ENCODE results near the gene CUL3. TPM values are rescaled to one million over a fixed set of nuclear protein-coding genes. Genes with fewer than 3 reads are reported as not detected.
"Not testable (repeated sequence)": the region's sequence is repeated elsewhere in the genome, so short reads cannot be mapped to it uniquely, and the experiment has no call there.

Gene CUL3
- total RNA-seq, 1 donor from 2014 or later = 74.5 TPM

- intact Hi-C loops (cut with DNase I) = loop anchor here (5.0 kb wide), 1 partner anchor 627 kb away; the partner anchor contains the start of gene MRPL44
- DNase-seq (ENCODE audit: missing footprints) (peak; percentile 86), ATAC-seq (no peak)
Measured at GRCh38 chr2:224584785-224585210, 365 bp downstream of the CUL3 start.

DNA sequence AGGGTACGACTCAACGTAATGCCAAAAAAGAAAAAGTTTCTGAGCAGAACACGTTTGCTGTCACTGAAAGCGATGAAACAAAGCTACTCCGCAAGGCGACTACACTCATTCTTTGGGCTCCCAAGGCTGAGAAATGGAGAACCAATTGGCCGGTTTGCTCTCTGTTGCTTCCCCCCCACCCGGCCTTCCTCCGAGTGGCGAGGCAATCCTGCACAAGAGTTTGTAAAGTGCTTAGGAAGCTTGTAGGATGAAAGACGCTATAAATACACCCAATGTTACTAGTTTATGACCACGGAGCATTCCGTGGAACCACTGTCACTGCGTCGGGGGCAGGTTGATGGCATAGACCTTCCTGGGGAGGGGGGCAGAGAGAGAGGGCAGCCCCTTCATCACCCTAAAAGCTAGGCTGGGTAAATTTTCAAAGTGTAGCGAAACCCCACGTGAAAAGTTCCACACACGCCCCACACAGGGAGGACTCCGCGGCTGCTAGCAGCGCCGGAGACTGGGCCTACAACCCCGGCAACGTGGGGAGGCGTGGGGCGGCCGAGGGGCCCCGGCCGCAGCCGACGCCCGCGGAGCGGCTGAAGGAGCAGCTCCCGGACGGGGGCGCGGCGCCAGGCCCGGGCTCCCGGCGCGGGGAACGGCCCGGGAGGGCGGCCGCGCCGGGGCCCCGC is 915 bp downstream of the CUL3 start:
- peak; percentile 77 for DNase-seq (ENCODE audit: missing footprints)
- no peak for ATAC-seq
- intact Hi-C loops (cut with DNase I) = no loop called here

- intact Hi-C loops (cut with DNase I); ATAC-seq: not testable (repeated sequence)
Measured at GRCh38 chr2:224583033-224583432, 2.1 kb downstream of the CUL3 start.

GRCh38 chr2:224580248-224580647 is 4.9 kb downstream of the CUL3 start:
- DNase-seq (ENCODE audit: missing footprints) = no peak
- intact Hi-C loops (cut with DNase I) = no loop called here
- ATAC-seq = no peak

More at GRCh38 chr2:224583033-224583432, 2.1 kb downstream of the CUL3 start:
- DNase-seq (ENCODE audit: missing footprints) = not testable (repeated sequence)

DNA sequence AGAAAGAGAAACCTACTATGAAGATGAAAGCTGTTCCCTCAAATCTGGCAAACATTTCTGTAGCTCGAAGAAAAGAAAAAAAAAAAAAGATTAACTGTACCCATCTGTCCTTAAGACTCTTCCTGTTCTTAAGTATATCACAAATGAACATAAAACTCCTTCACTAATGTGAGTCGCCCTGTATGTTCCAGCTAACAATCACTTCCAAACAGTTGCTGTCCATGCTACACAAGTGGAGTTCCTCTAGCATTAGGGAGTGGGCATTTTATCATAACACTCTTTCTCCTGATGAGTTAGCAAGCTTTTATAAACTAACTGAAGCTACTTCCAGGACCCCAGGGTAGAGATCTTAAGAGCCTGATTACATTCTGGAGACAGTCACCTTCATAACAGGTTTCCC is 5.8 kb downstream of the CUL3 start:
- DNase-seq (ENCODE audit: missing footprints) (no peak), ATAC-seq (no peak)
- intact Hi-C loops (cut with DNase I) = loop anchor here (5.0 kb wide), 1 partner anchor 37 kb away; no protein-coding TSS in a partner anchor

DNA sequence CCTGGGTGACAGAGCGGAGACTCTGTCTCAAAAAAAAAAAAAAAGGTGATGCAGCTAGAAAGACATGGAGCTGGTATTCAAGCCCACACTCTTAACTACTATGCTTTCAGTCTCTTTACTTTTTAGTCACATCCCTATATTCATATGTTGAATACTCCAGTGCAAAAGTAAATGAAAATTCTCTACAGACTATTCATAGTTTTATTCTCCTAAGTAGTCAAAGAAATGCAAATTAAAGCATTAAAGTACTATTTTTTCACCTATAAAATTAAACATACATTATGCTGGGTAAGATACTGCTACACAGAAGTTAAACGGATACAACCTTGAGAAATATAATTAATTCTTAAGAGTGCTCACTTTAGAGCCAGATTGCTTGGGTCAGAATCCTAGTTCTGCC is 7.6 kb downstream of the CUL3 start:
- intact Hi-C loops (cut with DNase I) = loop anchor here (5.0 kb wide), 1 partner anchor 35 kb away; no protein-coding TSS in a partner anchor
- ATAC-seq = no peak
- no peak for DNase-seq (ENCODE audit: missing footprints)

- ATAC-seq = no peak
- DNase-seq (ENCODE audit: missing footprints) = no peak
- intact Hi-C loops (cut with DNase I) = loop anchor here (5.0 kb wide), 1 partner anchor 34 kb away; no protein-coding TSS in a partner anchor
Measured at GRCh38 chr2:224576088-224576715, 9.0 kb downstream of the CUL3 start.

GRCh38 chr2:224574423-224575084 is 10.6 kb downstream of the CUL3 start:
- ATAC-seq = no peak
- intact Hi-C loops (cut with DNase I) = loop anchor here (5.0 kb wide), 1 partner anchor 32 kb away; no protein-coding TSS in a partner anchor
- DNase-seq (ENCODE audit: missing footprints) = no peak

GRCh38 chr2:224573724-224574123 is 11.4 kb downstream of the CUL3 start:
- ATAC-seq (no peak), DNase-seq (ENCODE audit: missing footprints) (no peak)
- intact Hi-C loops (cut with DNase I) = no loop called here

DNA sequence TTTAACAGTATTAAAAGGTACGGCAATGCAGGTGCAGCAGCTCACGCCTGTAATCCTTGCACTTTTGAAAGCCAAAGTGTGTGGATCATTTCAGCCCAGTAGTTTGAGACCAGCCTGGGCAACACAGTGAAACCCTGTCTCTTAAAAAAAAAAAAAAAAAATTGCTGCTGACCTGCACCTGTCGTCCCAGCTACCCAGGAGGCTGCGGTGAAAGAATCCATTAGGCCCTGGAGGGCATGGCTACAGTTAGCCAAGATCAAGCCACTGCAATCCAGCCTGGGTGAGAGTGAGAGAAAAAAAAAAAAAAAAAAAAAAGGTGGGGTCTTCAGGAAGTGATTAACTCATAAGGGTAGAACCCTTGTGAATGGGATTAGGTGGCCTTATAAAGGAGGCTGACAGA is 12.8 kb downstream of the CUL3 start:
- ATAC-seq (no peak), DNase-seq (ENCODE audit: missing footprints) (no peak)
- intact Hi-C loops (cut with DNase I) = no loop called here

GRCh38 chr2:224570328-224570993 is 14.7 kb downstream of the CUL3 start:
- intact Hi-C loops (cut with DNase I) = no loop called here
- ATAC-seq (no peak), DNase-seq (ENCODE audit: missing footprints) (no peak)

GRCh38 chr2:224569654-224570053 is 15.5 kb downstream of the CUL3 start:
- ATAC-seq (no peak), DNase-seq (ENCODE audit: missing footprints) (no peak)
- intact Hi-C loops (cut with DNase I) = no loop called here

DNA sequence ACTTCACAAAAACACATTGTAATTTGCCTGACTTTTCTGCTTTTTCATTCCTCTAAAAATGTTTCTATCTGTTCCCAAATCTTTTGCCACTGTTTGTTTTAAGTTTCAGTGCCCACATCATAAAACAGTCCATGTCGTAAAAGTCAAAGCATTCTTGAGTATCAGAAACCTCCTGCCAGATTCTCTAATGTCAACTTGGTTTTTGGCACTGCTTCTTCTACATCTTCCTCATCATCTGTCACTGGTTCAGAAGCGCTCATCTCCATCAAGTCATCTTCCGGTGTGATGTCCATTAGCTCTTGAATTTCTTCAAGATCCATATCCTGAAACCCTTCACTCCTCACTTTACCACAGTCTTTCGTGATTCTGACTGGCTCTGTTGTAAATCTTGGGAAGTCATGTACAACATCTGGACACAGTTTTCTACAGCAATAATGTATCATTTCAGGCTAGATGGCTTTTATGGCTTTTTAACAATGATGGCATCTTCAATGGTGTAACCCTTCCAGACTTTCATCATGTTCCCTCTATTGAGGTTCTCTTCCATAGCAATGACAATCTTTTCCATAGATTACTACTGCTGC is 19.6 kb downstream of the CUL3 start:
- no peak for DNase-seq (ENCODE audit: missing footprints)
- no peak for ATAC-seq
- intact Hi-C loops (cut with DNase I) = no loop called here

DNA sequence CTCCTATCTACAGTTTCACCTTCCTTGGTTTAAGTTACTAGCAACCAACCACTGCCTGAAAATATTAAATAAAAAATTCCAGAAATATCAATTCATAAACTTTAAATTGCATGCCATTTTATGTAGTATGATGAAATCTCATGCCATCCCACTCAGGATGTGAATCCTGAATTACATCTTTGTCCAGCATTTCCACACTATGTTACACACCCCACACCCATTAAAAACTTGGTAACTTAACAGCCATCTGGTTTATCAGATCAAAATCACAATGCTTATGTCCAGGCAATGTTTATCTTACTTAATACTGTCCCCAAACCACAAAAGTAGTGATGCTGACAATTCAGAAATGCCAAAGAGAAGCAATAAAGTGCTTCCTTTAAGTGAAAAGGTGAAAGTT is 21.6 kb downstream of the CUL3 start:
- DNase-seq (ENCODE audit: missing footprints) (no peak), ATAC-seq (no peak)
- intact Hi-C loops (cut with DNase I) = no loop called here

DNA sequence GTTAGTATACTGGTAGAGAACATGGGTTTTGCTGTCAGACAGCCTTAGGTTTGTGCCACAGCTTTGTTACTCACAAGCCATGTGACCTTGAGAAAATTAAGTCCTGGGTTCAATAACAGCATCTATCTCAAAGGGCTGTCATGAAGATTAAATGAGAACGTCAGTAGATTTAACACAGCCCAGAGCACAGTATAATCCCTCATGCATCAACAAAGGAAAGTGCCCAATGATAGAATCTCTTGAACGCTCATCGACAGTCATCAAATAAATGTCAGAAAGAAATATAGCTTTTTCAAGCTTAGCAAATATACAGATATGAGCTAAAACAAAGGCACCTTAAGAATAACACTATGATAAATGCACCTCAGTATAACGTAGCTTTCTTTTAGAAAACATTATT is 22.3 kb downstream of the CUL3 start:
- no peak for ATAC-seq
- no peak for DNase-seq (ENCODE audit: missing footprints)
- intact Hi-C loops (cut with DNase I) = no loop called here

GRCh38 chr2:224561234-224562005 is 23.7 kb downstream of the CUL3 start:
- intact Hi-C loops (cut with DNase I) = no loop called here
- no peak for DNase-seq (ENCODE audit: missing footprints)
- ATAC-seq = no peak

DNA sequence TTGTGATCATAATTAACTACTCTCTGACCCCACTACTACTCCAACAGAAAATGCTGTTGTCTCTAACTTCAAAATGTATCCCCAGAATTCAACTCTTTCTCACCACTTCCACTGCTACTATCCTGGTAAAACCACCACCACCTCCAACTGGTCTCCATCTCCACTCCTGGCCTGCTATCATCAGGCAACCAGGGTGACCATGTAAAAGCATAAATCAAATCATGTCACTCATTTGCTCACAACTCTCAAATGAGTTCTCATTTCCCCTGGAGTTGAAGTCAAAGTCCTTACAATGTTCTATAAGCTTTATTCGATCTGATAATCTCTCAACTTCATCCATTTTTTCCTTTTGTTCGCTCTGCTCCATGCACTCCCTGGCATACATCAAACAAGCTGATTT is 24.6 kb downstream of the CUL3 start:
- no peak for DNase-seq (ENCODE audit: missing footprints)
- ATAC-seq = no peak
- intact Hi-C loops (cut with DNase I) = no loop called here

DNA sequence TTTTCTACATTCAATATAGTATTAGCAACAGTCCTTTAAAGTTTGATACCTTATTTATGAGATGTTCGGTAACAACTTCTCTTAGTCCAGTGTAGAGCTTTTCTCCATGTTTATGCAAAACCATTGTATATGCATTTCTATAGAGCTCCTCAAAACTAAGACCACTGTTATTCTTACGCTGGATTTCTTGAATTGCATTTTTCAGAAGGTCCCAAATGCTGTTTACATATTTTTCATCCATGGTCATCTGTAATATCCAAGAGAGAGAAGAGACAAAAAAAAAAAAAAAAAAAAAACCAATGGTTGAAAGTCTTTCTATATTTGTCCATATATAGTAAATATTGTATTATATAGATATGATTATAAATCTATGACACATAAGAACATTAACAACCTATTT is 27.6 kb downstream of the CUL3 start:
- DNase-seq (ENCODE audit: missing footprints) (no peak), ATAC-seq (no peak)
- intact Hi-C loops (cut with DNase I) = no loop called here

All from Right ventricle myocardium inferior (tissue), 1 donor.